HG03045 (cell line): Measurements from ENCODE around the gene BORCS6.

Source experiments
- ATAC-seq: cut with Tn5 transposase; IDR thresholded peaks from one replicate; pipeline ENCODE4 v1.9.1; 2021; ENCODE audit warnings: mild to moderate bottlenecking, moderate library complexity; ENCODE audit not compliant: unreplicated experiment

BORCS6 gene

DNA sequence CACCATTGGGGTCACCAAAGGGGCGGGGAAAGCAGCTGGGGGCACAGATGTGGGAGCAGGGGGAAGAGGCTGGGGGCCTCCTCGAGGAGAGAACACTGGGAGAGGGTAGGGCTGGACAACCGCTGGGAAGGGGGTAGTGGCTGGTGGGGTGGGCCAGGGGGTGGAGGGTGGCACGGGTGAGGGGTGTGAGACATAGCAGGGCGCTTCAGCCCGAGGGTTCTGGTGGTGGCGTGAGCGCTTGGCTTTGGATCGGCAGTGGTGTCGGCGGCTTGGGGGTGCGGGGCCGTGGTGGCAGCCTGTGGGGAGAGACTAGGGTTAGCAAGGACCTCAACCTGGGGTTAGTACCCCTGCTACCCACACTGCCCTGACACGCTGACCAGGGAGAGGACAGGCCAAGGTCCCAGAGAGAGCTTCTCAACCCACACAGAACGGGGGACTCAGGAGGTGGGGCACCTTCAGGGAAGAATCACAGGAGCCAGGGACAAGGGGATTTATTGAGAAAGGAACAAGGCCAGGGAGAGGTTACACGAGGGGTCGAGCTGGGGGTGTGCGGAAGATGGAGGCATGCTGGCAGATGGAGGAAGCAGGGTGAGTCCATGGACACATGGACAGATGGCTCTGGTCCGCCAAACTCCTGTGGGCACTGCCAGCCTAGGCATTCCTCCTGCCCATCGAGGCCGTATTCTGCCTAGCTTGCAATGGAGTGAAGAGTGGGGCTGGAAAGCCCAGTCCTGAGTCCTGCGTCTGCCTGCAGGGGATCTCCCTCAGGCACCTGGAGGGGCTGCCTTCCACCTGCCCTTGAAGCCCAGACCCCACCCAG, 46.2 kb downstream of the BORCS6 start:
- ATAC-seq, result no peak

DNA sequence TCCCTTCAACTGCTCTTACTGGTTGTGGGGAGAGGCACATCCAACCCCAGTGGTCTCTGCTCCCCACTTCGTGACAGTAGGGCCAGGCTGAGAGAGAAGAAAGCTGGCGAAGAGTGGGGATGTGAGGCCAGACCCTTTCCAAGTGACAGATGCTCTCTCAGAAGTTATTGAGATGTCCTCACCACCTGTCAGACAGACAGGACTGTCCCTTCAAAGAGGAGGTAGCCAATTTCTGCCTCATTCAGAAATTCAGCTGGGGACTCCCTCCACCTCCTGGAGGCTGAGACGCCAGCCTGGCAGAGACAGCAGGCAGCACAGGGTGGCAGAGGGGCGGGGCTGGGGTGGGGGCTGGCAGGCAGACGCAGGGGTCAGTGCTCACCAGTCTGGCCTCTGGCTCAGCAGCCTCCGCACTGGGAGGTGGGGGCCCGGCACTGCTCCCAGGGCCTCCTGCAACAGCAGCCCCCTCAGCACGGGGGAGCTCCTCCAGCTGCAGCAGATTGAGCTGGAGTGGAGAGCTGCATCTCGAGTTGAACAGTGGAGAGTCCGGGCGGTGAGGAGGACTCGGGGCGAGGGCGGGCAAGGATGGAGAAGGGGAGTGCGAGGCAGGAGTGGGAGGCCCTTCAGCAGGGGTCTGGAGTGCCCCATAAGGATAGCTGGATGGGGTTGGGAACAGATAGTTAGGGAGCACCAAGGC, 46.9 kb downstream of the BORCS6 start:
- ATAC-seq, result no peak

DNA sequence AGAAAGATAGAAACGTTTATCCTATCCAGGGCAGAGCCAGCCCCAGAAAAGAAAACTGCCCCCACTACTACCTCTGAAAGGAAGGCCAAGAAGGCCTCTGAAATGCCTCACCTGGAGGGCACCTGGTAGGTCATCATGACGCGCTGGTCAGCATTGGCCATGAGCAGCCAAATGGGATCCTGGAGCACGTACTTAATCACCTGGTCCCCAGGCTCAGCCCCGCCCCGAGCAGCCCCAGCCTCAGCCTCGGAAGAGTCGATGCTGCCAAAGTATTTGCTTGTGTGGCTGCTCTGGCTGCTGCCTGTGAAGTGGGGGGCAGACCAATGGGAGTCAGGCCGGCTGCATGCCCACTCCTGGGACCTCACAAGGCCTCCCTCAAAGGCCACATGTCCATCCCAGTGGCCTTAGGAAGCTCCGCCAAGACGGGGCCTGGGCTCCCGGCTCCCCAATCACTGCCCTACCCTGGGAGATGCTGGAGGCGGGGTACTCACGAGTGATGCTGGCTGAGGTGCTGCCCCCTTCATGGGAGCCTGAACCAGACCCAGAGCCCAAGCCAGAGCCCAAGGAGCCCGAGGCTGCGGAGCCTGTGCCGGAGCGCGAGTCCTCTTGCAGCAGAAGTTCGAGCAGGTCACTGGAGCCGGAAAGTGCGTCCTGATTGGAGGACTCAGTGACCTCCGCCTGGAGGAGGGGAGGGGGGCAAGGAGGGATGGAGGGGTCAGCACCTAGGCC, 47.7 kb downstream of the BORCS6 start:
- ATAC-seq, result no peak

DNA sequence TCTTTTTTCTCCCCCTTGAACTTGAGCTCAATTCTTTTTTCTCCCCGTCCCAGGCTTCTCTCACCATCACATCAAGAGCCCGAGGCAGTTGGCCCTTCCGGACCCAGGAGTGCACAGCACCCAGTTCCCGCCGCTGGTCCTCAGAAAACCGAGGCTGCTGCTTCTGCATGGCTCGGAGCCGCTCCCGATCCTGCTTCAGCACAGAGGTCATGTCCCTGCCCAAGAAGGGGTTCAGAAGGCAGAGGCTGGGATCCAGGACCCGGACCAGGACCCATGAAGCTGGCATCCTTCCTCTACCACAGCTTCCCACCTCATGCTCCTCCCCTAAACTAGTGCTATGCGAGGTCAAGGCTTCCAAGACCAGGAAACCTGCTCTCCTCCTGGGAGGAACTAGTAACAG, 48.2 kb downstream of the BORCS6 start:
- no peak for ATAC-seq

DNA sequence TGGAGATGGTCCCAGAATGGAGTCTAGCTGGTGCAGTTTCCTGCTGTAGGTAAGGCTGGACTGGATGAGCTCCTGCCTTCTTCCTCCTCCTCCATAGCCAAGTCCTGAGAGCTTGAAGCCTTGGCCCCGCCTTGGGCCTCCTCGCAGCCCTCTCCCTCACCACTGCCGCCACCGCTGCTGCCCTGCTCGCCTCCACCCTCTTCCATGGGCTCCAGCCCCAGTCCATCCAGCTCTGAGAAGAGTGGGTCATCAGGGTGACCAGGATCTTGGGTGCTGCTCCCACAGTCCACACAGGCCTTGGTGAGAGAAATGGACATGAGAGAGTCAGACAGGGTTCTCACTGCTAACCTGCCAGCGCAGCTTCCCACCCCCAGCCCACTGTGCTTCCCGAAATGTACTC, 48.9 kb downstream of the BORCS6 start:
- no peak for ATAC-seq

DNA sequence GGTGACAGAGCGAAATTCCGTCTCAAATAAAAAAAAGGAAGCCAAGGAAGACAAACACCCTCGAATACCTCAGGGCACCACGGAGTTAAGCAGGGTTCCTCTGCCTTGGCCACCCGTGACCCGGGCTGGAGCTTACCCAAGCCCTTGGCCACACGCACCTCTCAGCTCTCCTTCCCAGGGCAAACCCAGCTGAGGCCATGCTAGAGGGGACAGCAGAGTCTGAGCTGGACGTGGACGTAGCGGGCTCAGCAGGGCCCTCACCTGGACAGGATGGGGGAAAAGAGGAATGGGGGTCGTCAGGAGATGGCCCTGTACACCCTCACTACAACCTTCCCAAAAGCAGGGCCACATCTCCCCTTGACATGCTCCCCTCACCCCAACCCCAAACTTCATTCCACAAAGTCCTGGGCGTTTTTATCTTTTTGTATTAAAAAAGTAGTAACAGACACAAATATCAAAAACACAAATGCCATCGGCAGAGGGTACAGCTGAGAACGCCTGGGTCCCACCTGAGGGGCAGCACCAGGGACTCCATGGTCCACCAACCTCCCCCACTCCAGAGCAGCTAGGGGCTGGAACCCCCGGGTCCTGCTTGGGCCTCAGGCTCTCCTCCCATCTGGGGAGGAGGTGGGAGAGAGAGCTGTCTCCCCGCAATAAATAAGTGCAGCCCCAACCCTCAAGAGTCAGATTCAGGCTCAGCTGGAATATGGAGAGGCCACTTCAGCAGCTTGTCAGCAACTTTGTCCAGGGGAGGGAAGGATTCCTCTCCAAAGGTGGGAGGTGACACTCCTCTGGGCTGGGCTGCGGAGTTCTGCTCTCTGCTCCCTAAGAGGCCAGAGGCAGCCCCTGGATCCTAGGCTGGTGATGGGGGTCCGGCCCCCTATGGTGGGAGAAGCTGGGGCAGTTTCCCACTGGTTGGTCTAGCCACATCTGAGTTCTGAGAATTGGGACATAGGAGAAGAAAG, 49.6 kb downstream of the BORCS6 start:
- no peak for ATAC-seq

DNA sequence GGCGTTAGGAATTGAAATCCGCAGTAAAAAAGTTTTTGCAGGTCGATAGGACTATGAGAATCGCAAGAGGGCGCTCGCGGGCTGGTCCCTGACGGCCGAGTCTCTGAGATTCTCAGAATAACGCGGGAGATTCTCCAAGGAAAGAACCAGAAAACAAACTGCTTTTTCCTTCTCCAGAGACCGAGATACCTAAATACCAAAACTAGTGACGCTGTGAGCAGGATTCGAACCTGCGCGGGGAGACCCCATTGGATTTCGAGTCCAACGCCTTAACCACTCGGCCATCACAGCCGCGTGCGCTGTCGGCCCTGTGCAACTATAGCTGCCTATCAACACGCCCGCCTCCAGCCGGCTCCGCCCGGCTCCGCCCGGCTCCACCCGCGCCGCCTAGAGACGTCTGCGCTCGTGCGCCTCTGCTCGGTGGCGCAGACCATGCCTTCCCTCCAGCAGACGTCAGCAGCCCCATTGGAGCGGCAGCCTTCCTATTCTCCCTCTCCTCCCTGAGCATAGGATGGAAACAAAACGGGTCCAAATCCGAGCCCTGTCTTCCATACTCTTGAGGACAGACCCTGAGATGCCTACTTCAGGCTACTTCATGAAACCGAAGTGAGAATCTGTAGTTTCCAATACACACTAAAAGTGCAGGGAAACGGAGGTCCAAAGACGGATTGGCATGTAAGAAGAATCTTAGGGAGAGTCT, 51.2 kb downstream of the BORCS6 start:
- ATAC-seq, result peak; percentile 79

DNA sequence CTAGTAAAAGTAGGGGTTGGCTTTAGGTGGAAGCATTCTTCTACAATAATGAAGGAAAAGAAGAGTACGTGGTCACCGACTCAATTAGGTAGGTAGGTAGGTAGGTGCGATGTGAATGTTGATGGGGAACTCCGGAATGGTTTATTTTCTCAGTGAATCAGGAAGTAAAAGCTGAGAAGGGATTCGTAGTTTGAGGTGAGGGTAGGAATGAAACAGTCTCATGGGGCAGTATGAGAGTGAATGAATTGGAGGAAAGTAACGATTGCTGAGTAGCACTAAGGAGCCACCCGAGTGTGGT, 51.7 kb downstream of the BORCS6 start:
- ATAC-seq, result no peak
